Measurements from ENCODE around the gene ZNF423. TPM values are rescaled to one million over a fixed set of nuclear protein-coding genes. Genes with fewer than 3 reads are reported as not detected.

ZNF423 gene
- total RNA-seq, 1 experiment from 2014 or later: not detected

DNA sequence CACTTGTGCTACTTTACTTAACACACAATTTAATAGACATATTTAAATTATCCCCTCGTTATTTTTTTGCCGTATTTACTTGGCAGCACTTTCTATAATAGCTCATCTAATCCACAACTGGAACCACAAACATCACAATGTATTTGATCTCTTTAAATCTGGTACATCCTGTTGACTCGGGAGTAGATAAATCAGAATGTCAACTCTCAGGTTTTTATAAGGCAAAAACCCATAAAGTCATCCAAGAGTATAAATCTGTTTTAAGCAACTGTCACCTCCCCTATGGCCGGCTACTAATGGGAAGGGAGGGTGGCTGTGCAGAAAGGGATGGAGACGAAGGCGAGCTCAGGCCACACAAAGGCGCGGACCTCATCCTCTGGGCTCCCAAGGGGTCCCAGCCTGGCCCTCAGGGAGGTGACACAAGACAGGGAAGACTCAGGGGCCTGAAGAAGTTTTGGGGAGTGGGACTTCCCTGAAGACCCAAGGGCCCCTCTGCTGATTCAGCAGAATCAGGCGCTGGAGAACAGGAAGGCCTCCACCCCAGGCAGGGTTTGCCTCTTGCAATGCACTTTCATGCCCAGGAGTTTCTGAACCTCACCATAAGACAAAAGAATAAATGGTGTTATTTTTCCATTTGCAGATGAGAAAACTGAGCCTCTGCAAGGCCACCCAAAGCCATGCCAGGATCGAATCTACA, 122.5 kb downstream of the ZNF423 start:
- H3K4me1 Mint-ChIP-seq (ENCODE audit: low read depth, unreplicated experiment): no peaks in the 10 kb centered on the region
- intact Hi-C loops (cut with micrococcal nuclease; ENCODE audit: unreplicated experiment): no loop called here
- H3K9me3 Mint-ChIP-seq (ENCODE audit: low read depth, unreplicated experiment): no peaks in the 10 kb centered on the region
- H3K4me3 Mint-ChIP-seq (ENCODE audit: low read depth, unreplicated experiment): no peak overlapping the region
- H3K36me3 Mint-ChIP-seq (ENCODE audit: insufficient read depth, unreplicated experiment): no peaks in the 10 kb centered on the region
- no peak overlapping the region for H3K27ac Mint-ChIP-seq (ENCODE audit: unreplicated experiment)
- DNase-seq: no peak
- TF ChIP-seq, protein P1, sequence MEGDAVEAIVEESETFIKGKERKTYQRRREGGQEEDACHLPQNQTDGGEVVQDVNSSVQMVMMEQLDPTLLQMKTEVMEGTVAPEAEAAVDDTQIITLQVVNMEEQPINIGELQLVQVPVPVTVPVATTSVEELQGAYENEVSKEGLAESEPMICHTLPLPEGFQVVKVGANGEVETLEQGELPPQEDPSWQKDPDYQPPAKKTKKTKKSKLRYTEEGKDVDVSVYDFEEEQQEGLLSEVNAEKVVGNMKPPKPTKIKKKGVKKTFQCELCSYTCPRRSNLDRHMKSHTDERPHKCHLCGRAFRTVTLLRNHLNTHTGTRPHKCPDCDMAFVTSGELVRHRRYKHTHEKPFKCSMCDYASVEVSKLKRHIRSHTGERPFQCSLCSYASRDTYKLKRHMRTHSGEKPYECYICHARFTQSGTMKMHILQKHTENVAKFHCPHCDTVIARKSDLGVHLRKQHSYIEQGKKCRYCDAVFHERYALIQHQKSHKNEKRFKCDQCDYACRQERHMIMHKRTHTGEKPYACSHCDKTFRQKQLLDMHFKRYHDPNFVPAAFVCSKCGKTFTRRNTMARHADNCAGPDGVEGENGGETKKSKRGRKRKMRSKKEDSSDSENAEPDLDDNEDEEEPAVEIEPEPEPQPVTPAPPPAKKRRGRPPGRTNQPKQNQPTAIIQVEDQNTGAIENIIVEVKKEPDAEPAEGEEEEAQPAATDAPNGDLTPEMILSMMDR (IDR thresholded peaks at IDR 0.05; ENCODE audit: unreplicated experiment): no peak
- no TSS peak for BruUV-seq (replicated peaks)
- peaks cover 74% of the 10 kb centered on the region for H3K27me3 Mint-ChIP-seq (ENCODE audit: unreplicated experiment)
- CTCF ChIA-PET: no interaction called here

DNA sequence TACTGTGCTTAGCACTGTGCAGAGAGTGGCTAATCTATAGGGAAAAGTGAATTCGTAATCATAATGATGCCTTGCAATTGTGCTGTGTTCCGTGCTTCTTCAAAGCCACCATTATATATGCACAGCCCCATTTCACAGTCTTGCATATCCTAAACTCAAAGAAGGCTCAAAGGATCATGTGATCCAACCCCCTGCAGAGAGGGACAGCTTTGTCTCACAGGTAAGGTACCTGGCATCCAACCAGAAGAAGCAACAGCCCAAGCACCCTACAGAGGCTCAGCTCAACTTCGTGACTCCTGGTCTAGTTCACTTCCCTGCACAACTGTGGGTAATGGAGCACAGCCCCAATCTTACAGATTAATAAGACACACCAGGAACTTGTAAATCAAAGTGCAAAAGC, 124.0 kb downstream of the ZNF423 start:
- H3K36me3 Mint-ChIP-seq (ENCODE audit: insufficient read depth, unreplicated experiment): no peaks in the 10 kb centered on the region
- CTCF ChIA-PET: no interaction called here
- intact Hi-C loops (cut with micrococcal nuclease; ENCODE audit: unreplicated experiment): no loop called here
- no peaks in the 10 kb centered on the region for H3K4me1 Mint-ChIP-seq (ENCODE audit: low read depth, unreplicated experiment)
- peaks cover 79% of the 10 kb centered on the region for H3K27me3 Mint-ChIP-seq (ENCODE audit: unreplicated experiment)
- TF ChIP-seq, protein P1 (IDR thresholded peaks at IDR 0.05; ENCODE audit: unreplicated experiment): no peak
- H3K27ac Mint-ChIP-seq (ENCODE audit: unreplicated experiment): no peak overlapping the region
- no peak overlapping the region for H3K4me3 Mint-ChIP-seq (ENCODE audit: low read depth, unreplicated experiment)
- no peaks in the 10 kb centered on the region for H3K9me3 Mint-ChIP-seq (ENCODE audit: low read depth, unreplicated experiment)
- no TSS peak for BruUV-seq (replicated peaks)
- no peak for DNase-seq

DNA sequence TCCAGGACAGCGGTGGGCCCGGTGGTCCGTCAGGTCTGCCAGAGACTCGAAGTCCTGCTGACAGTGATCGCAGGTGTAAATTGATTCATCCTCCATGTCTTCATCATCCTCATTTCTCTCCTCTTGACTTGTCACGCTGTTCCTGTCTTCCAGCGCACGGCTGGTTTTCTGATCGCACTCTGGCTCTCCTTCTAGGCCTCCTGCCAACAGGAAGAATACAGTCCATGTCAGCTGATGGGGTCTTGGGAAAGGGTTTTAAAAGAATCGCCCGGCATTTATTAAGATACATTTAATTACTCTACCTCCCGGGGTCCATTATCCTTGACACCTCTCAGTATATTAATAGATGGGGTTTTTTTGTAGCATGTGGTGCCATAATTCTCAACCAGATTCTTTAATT, 125.1 kb downstream of the ZNF423 start:
- Mint-ChIP-seq H3K36me3 (ENCODE audit: insufficient read depth, unreplicated experiment) (no peaks in the 10 kb centered on the region), H3K9me3 (ENCODE audit: low read depth, unreplicated experiment) (no peaks in the 10 kb centered on the region), H3K27me3 (ENCODE audit: unreplicated experiment) (peaks cover 79% of the 10 kb centered on the region), H3K4me1 (ENCODE audit: low read depth, unreplicated experiment) (no peaks in the 10 kb centered on the region), H3K4me3 (ENCODE audit: low read depth, unreplicated experiment) (no peak overlapping the region), H3K27ac (ENCODE audit: unreplicated experiment) (no peak overlapping the region)
- CTCF ChIA-PET: no interaction called here
- intact Hi-C loops (cut with micrococcal nuclease; ENCODE audit: unreplicated experiment): no loop called here
- TF ChIP-seq, protein P1 (IDR thresholded peaks at IDR 0.05; ENCODE audit: unreplicated experiment): no peak
- no peak for DNase-seq
- BruUV-seq (replicated peaks): no TSS peak

DNA sequence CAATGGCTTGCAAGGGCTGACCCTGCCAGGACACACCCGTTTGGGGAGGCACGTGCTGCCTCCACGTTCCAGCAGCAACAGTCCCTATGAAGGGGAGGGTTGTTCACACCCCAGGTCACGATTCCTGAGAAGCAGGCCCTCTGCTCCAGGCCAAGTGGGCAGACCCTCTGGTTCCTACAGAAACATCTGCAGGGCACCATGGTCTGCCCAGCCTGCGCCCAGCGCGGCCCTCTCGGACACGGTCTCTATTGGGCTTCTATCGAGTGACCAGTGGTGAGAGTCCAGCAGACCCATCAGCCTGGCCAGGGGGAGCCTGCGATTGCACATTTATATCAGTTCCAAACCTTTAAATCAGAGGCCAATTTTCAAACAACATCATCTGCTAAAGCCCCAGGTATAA, 128.3 kb downstream of the ZNF423 start:
- CTCF ChIA-PET: no interaction called here
- H3K4me1 Mint-ChIP-seq (ENCODE audit: low read depth, unreplicated experiment): no peaks in the 10 kb centered on the region
- peaks cover 77% of the 10 kb centered on the region for H3K27me3 Mint-ChIP-seq (ENCODE audit: unreplicated experiment)
- intact Hi-C loops (cut with micrococcal nuclease; ENCODE audit: unreplicated experiment): no loop called here
- no peaks in the 10 kb centered on the region for H3K9me3 Mint-ChIP-seq (ENCODE audit: low read depth, unreplicated experiment)
- DNase-seq: no peak
- no TSS peak for BruUV-seq (replicated peaks)
- no peak overlapping the region for H3K4me3 Mint-ChIP-seq (ENCODE audit: low read depth, unreplicated experiment)
- TF ChIP-seq, protein P1 (IDR thresholded peaks at IDR 0.05; ENCODE audit: unreplicated experiment): no peak
- H3K27ac Mint-ChIP-seq (ENCODE audit: unreplicated experiment): no peak overlapping the region
- H3K36me3 Mint-ChIP-seq (ENCODE audit: insufficient read depth, unreplicated experiment): no peaks in the 10 kb centered on the region

All from Calu3 (cell line).